ENCODE measurements around the gene EDEM1. TPM values are rescaled to one million over a fixed set of nuclear protein-coding genes. Genes with fewer than 3 reads are reported as not detected.

Gene EDEM1
- total and polyA plus RNA-seq, 2 experiments from 2014 or later = 17.3 to 24.3 TPM

- no peaks in the 10 kb centered on the region for H3K4me1 ChIP-seq (ENCODE audit: insufficient read depth)
- H3K27ac ChIP-seq = no peak overlapping the region
- H3K4me3 ChIP-seq = no peak overlapping the region
- no peaks in the 10 kb centered on the region for H3K9me2 ChIP-seq (ENCODE audit: insufficient read depth)
- H3K4me2 ChIP-seq (ENCODE audit: unreplicated experiment) = no peak overlapping the region
- H4K20me1 ChIP-seq (ENCODE audit: insufficient read depth) = peaks cover 22% of the 10 kb centered on the region; the same call in 1 of the 2 replicates
- 91 to 92% methylated on average over 7 of the region's 7 CpGs for WGBS, 2 experiments (ENCODE audit: low coverage in 1 of 2, low lambda C conversion rate in 2 of 2, missing lambda C conversion rate in 2 of 2)
- peaks cover 100% of the 10 kb centered on the region for H3K79me2 ChIP-seq (ENCODE audit: insufficient read depth)
- no peak for TF ChIP-seq EZH2phosphoT487 (IDR thresholded peaks at IDR 0.05; ENCODE audit: insufficient read depth, low read depth)
- TF ChIP-seq EZH2 (IDR thresholded peaks at IDR 0.05; ENCODE audit: insufficient read depth, poor library complexity, severe bottlenecking) = no peak
- DNase-seq = no peak
- in situ Hi-C loops (cut with MboI) = no loop called here
- no peaks in the 10 kb centered on the region for H3K27me3 ChIP-seq (replicated peaks; ENCODE audit: insufficient read depth)
- H3K9me3 ChIP-seq (ENCODE audit: low read depth) = no peaks in the 10 kb centered on the region
- H2AFZ ChIP-seq = no peak overlapping the region
- H3K9ac ChIP-seq = no peak overlapping the region
- no peaks in the 10 kb centered on the region for H3F3A ChIP-seq (ENCODE audit: insufficient read depth)
- no peaks in the 10 kb centered on the region for H3K36me3 ChIP-seq (ENCODE audit: low read depth)
Measured at GRCh38 chr3:5149306-5149880, 38.1 kb upstream of the EDEM1 start.

GRCh38 chr3:5151586-5151985, 35.9 kb upstream of the EDEM1 start:
- Histone ChIP-seq H3K79me2 (ENCODE audit: insufficient read depth) (peaks cover 100% of the 10 kb centered on the region), H3F3A (ENCODE audit: insufficient read depth) (peaks cover 3% of the 10 kb centered on the region; the same call in 1 of the 2 replicates), H4K20me1 (ENCODE audit: insufficient read depth) (peaks cover 37% of the 10 kb centered on the region), H3K9me2 (ENCODE audit: insufficient read depth) (no peaks in the 10 kb centered on the region), H3K9me3 (ENCODE audit: low read depth) (no peaks in the 10 kb centered on the region), H3K36me3 (ENCODE audit: low read depth) (no peaks in the 10 kb centered on the region), H3K4me2 (ENCODE audit: unreplicated experiment) (no peak overlapping the region), H2AFZ (no peak overlapping the region), H3K4me1 (ENCODE audit: insufficient read depth) (no peaks in the 10 kb centered on the region), H3K9ac (no peak overlapping the region), H3K27ac (no peak overlapping the region), H3K4me3 (no peak overlapping the region), H3K27me3 (replicated peaks; ENCODE audit: insufficient read depth) (no peaks in the 10 kb centered on the region)
- WGBS, 2 experiments (ENCODE audit: low coverage in 1 of 2, low lambda C conversion rate in 2 of 2, missing lambda C conversion rate in 2 of 2) = 96 to 98% methylated on average over 6 of the region's 6 CpGs
- TF ChIP-seq EZH2 (IDR thresholded peaks at IDR 0.05; ENCODE audit: insufficient read depth, poor library complexity, severe bottlenecking) (no peak), EZH2phosphoT487 (IDR thresholded peaks at IDR 0.05; ENCODE audit: insufficient read depth, low read depth) (no peak)
- in situ Hi-C loops (cut with MboI) = no loop called here
- no peak for DNase-seq

DNA sequence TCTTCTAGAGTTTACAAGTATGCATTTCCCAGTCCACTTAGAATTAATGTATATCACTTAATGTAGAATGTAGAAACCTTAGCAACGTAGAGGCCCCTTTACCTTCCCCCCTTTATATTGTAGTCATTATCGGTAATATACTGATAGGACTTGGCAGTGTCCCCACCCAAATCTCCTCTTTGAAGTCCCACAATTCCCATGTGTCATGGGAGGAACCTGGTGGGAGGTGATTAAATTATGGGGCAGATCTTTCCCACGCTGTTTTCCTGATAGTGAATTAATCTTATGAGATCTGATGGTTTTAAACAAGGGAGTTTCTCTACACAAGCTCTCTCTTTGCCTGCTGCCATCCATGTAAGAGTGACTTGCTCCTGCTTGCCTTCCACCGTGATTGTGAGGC, 34.4 kb upstream of the EDEM1 start:
- Histone ChIP-seq H3K9me3 (ENCODE audit: low read depth) (no peaks in the 10 kb centered on the region), H3K4me1 (ENCODE audit: insufficient read depth) (no peaks in the 10 kb centered on the region), H3K9me2 (ENCODE audit: insufficient read depth) (no peaks in the 10 kb centered on the region), H3F3A (ENCODE audit: insufficient read depth) (peaks cover 3% of the 10 kb centered on the region; the same call in 1 of the 2 replicates), H3K36me3 (ENCODE audit: low read depth) (no peaks in the 10 kb centered on the region), H4K20me1 (ENCODE audit: insufficient read depth) (peaks cover 32% of the 10 kb centered on the region), H3K79me2 (ENCODE audit: insufficient read depth) (peaks cover 100% of the 10 kb centered on the region), H3K9ac (no peak overlapping the region), H3K4me2 (ENCODE audit: unreplicated experiment) (no peak overlapping the region), H2AFZ (no peak overlapping the region), H3K27me3 (replicated peaks; ENCODE audit: insufficient read depth) (no peaks in the 10 kb centered on the region), H3K4me3 (no peak overlapping the region), H3K27ac (no peak overlapping the region)
- in situ Hi-C loops (cut with MboI) = no loop called here
- no peak for DNase-seq
- 96% methylated on average over 4 of the region's 4 CpGs for WGBS, 2 experiments (ENCODE audit: low coverage in 1 of 2, low lambda C conversion rate in 2 of 2, missing lambda C conversion rate in 2 of 2)
- TF ChIP-seq EZH2 (IDR thresholded peaks at IDR 0.05; ENCODE audit: insufficient read depth, poor library complexity, severe bottlenecking) = no peak
- no peak for TF ChIP-seq EZH2phosphoT487 (IDR thresholded peaks at IDR 0.05; ENCODE audit: insufficient read depth, low read depth)

GRCh38 chr3:5155241-5155640, 32.3 kb upstream of the EDEM1 start:
- Histone ChIP-seq H3K4me1 (ENCODE audit: insufficient read depth) (no peaks in the 10 kb centered on the region), H3K79me2 (ENCODE audit: insufficient read depth) (peaks cover 100% of the 10 kb centered on the region), H3K9ac (no peak overlapping the region), H3K27me3 (replicated peaks; ENCODE audit: insufficient read depth) (no peaks in the 10 kb centered on the region), H2AFZ (no peak overlapping the region), H4K20me1 (ENCODE audit: insufficient read depth) (peaks cover 29% of the 10 kb centered on the region), H3K4me3 (no peak overlapping the region), H3K4me2 (ENCODE audit: unreplicated experiment) (no peak overlapping the region), H3K9me2 (ENCODE audit: insufficient read depth) (no peaks in the 10 kb centered on the region), H3F3A (ENCODE audit: insufficient read depth) (peaks cover 3% of the 10 kb centered on the region; the same call in 1 of the 2 replicates), H3K9me3 (ENCODE audit: low read depth) (no peaks in the 10 kb centered on the region), H3K27ac (no peak overlapping the region), H3K36me3 (ENCODE audit: low read depth) (no peaks in the 10 kb centered on the region)
- in situ Hi-C loops (cut with MboI) = no loop called here
- no peak for TF ChIP-seq EZH2phosphoT487 (IDR thresholded peaks at IDR 0.05; ENCODE audit: insufficient read depth, low read depth)
- no peak for TF ChIP-seq EZH2 (IDR thresholded peaks at IDR 0.05; ENCODE audit: insufficient read depth, poor library complexity, severe bottlenecking)
- DNase-seq = peak; percentile 14

GRCh38 chr3:5160321-5160720, 27.2 kb upstream of the EDEM1 start:
- Histone ChIP-seq H3K9ac (no peak overlapping the region), H3K27ac (no peak overlapping the region), H3K79me2 (ENCODE audit: insufficient read depth) (peaks cover 100% of the 10 kb centered on the region), H3K9me3 (ENCODE audit: low read depth) (no peaks in the 10 kb centered on the region), H3K9me2 (ENCODE audit: insufficient read depth) (no peaks in the 10 kb centered on the region), H3K4me2 (ENCODE audit: unreplicated experiment) (peak overlapping the region; percentile 33), H2AFZ (no peak overlapping the region), H3K4me1 (ENCODE audit: insufficient read depth) (peaks cover 28% of the 10 kb centered on the region), H4K20me1 (ENCODE audit: insufficient read depth) (peaks cover 28% of the 10 kb centered on the region), H3K27me3 (replicated peaks; ENCODE audit: insufficient read depth) (no peaks in the 10 kb centered on the region), H3K4me3 (no peak overlapping the region), H3F3A (ENCODE audit: insufficient read depth) (peaks cover 26% of the 10 kb centered on the region), H3K36me3 (ENCODE audit: low read depth) (no peaks in the 10 kb centered on the region)
- TF ChIP-seq EZH2phosphoT487 (IDR thresholded peaks at IDR 0.05; ENCODE audit: insufficient read depth, low read depth) (no peak), EZH2 (IDR thresholded peaks at IDR 0.05; ENCODE audit: insufficient read depth, poor library complexity, severe bottlenecking) (no peak)
- WGBS, 2 experiments (ENCODE audit: low coverage in 1 of 2, low lambda C conversion rate in 2 of 2, missing lambda C conversion rate in 2 of 2) = 58 to 65% methylated on average over 3 of the region's 3 CpGs
- DNase-seq = no peak
- in situ Hi-C loops (cut with MboI) = no loop called here
